OCI-LY7 (cell line): ENCODE results near the gene ANKDD1A. TPM values are rescaled to one million over a fixed set of nuclear protein-coding genes. Genes with fewer than 3 reads are reported as not detected.

Experiments
- BruUV-seq: library from RNA; stranded (reverse); fragments of 400-500 nt; replicated peaks from 2 replicates; lab custom pipeline; 2021; lab: Mats Ljungman, UMichigan
- CTCF ChIA-PET: fragments of 300-600 bp; sonication (Branson Sonifier 250); formaldehyde crosslinking; loops from one replicate; lab custom pipeline; 2022; ENCODE audit warnings: antibody characterized with exemption; ENCODE audit not compliant: unreplicated experiment; lab: Charles Lee
- POLR2A ChIA-PET: fragments of 300-600 bp; sonication (Branson Sonifier 250); formaldehyde crosslinking; loops from one replicate; lab custom pipeline; 2022; ENCODE audit warnings: antibody characterized with exemption; lab: Charles Lee
- DNase-seq: peaks from one replicate; pipeline ENCODE4 v3.0.0-alpha.2; 2015; ENCODE audit warnings: low spot score
- H2AFZ ChIP-seq: fragments of 200-600 bp; sonication (generic), shearing (Covaris generic); 2 replicates; pipeline ENCODE4 v1.6.1; 2014; ENCODE audit warnings: mild to moderate bottlenecking, antibody characterized with exemption, low read length, moderate library complexity
- H3K27ac ChIP-seq: fragments of 200-600 bp; sonication (generic); 2 replicates; pipeline ENCODE4 v1.5.1; 2014; ENCODE audit warnings: mixed run types, low read depth, mild to moderate bottlenecking, moderate library complexity, low read length, inconsistent platforms; ENCODE audit not compliant: poor library complexity, severe bottlenecking
- H3K36me3 ChIP-seq: fragments of 200-600 bp; sonication (generic); 2 replicates; pipeline ENCODE4 v1.6.1; 2014; ENCODE audit warnings: mild to moderate bottlenecking, antibody characterized with exemption, low read length, moderate library complexity, mixed read lengths; ENCODE audit not compliant: insufficient read depth
- H3K4me1 ChIP-seq: fragments of 200-600 bp; sonication (generic); 2 replicates; pipeline ENCODE4 v1.5.1; 2014; ENCODE audit warnings: mild to moderate bottlenecking, low read length; ENCODE audit not compliant: insufficient read depth, poor library complexity, severe bottlenecking
- H3K4me2 ChIP-seq: fragments of 200-600 bp; sonication (generic); 2 replicates; pipeline ENCODE4 v1.6.1; 2014; ENCODE audit warnings: mild to moderate bottlenecking, low read length
- H3K4me3 ChIP-seq: fragments of 200-600 bp; sonication (generic); 2 replicates; pipeline ENCODE4 v1.5.1; 2014; ENCODE audit warnings: mild to moderate bottlenecking, low read depth, low read length; ENCODE audit not compliant: poor library complexity, severe bottlenecking
- H3K79me2 ChIP-seq: fragments of 200-600 bp; sonication (generic); 2 replicates; pipeline ENCODE4 v1.6.1; 2016; ENCODE audit warnings: low read depth, mild to moderate bottlenecking, low read length, moderate library complexity, mixed read lengths; ENCODE audit not compliant: insufficient read depth
- H3K9me2 ChIP-seq: fragments of 200-600 bp; sonication (generic); 2 replicates; pipeline ENCODE4 v1.6.1; 2016; ENCODE audit warnings: mild to moderate bottlenecking, low read length, mixed read lengths; ENCODE audit not compliant: insufficient read depth
- H3K9me3 ChIP-seq: fragments of 200-600 bp; sonication (generic); 2 replicates; pipeline ENCODE4 v1.6.1; 2014; ENCODE audit warnings: mild to moderate bottlenecking, mixed run types, low read length, mixed read lengths
- H4K20me1 ChIP-seq: fragments of 200-600 bp; sonication (generic); 2 replicates; pipeline ENCODE4 v1.6.1; 2014; ENCODE audit warnings: mild to moderate bottlenecking, antibody characterized with exemption, low read length, moderate library complexity, mixed read lengths; ENCODE audit not compliant: insufficient read depth
- CTCF ChIP-seq: fragments of 200-600 bp; sonication (generic); conservative IDR thresholded peaks from 2 replicates; pipeline ENCODE4 v1.5.1; 2014; ENCODE audit warnings: mild to moderate bottlenecking, antibody characterized with exemption, low read length, moderate library complexity, mixed read lengths
- EZH2phosphoT487 ChIP-seq: fragments of 200-600 bp; sonication (generic); IDR thresholded peaks from 2 replicates; pipeline ENCODE4 v1.6.1; 2018; ENCODE audit warnings: low read depth, borderline replicate concordance, mild to moderate bottlenecking, mixed run types, antibody characterized with exemption, low read length, moderate library complexity, mixed read lengths
- intact Hi-C: fragments of 100-400 bp; cut with micrococcal nuclease; formaldehyde crosslinking; loops from one replicate; pipeline ENCODE4 v1.10.0; 2022; ENCODE audit not compliant: unreplicated experiment
- total RNA-seq, 2 experiments: library from RNA; depleted of rRNA in 1 of 2; stranded (reverse); fragments of >200 nt in 1 of 2; shearing (Covaris generic) in 1 of 2; gene quantifications; 2 replicates each; pipeline ENCODE4 v1.2.3, GENCODE V29; 2014 to 2022

The ANKDD1A gene
- total RNA-seq, 2 experiments from 2014 or later = 2.1 to 5.1 TPM

- Histone ChIP-seq H3K4me1 (peaks cover 26% of the 10 kb centered on the region), H3K36me3 (peaks cover 9% of the 10 kb centered on the region; the same call in 1 of the 2 replicates), H3K4me2 (no peak overlapping the region), H3K79me2 (peaks cover 24% of the 10 kb centered on the region; the same call in 1 of the 2 replicates), H3K9me2 (no peaks in the 10 kb centered on the region), H3K9me3 (no peaks in the 10 kb centered on the region), H3K4me3 (no peak overlapping the region), H2AFZ (no peak overlapping the region), H4K20me1 (no peaks in the 10 kb centered on the region), H3K27ac (no peak overlapping the region)
- ChIA-PET POLR2A (no interaction called here), CTCF (no interaction called here)
- BruUV-seq = no TSS peak
- no peak for TF ChIP-seq CTCF
- no peak for TF ChIP-seq EZH2phosphoT487
- DNase-seq = no peak
- intact Hi-C loops = no loop called here
These were observed 79.9 kb downstream of the ANKDD1A start for GRCh38 chr15:64991536-64992135.

GRCh38 chr15:64993290-64993689 lies 81.6 kb downstream of the ANKDD1A start:
- intact Hi-C loops = no loop called here
- Histone ChIP-seq H3K27ac (no peak overlapping the region), H2AFZ (no peak overlapping the region)

More at GRCh38 chr15:64993290-64993689, 81.6 kb downstream of the ANKDD1A start:
- Histone ChIP-seq H3K4me3 (no peak overlapping the region), H3K4me1 (peaks cover 15% of the 10 kb centered on the region), H3K79me2 (peaks cover 12% of the 10 kb centered on the region; the same call in 1 of the 2 replicates), H3K4me2 (no peak overlapping the region), H3K9me3 (no peaks in the 10 kb centered on the region), H3K9me2 (no peaks in the 10 kb centered on the region), H4K20me1 (no peaks in the 10 kb centered on the region), H3K36me3 (no peaks in the 10 kb centered on the region)
- TF ChIP-seq CTCF (no peak), EZH2phosphoT487 (no peak)
- CTCF ChIA-PET = no interaction called here
- no TSS peak for BruUV-seq
- no peak for DNase-seq
- POLR2A ChIA-PET = interaction anchor here (0.6 kb wide), 1 partner anchor 25 kb away, joined by 5 read pairs; no protein-coding TSS in a partner anchor
